ENCODE data around the gene MOK. TPM values are rescaled to one million over a fixed set of nuclear protein-coding genes. Genes with fewer than 3 reads are reported as not detected.

Gene MOK
- total RNA-seq, 1 donor from 2014 or later = 24.5 TPM

GRCh38 chr14:102208741-102209140, 96.2 kb downstream of the MOK start:
- no peak for DNase-seq (ENCODE audit: low read depth)

GRCh38 chr14:102207831-102208365, 97.1 kb downstream of the MOK start:
- no peak for DNase-seq (ENCODE audit: low read depth)

DNA sequence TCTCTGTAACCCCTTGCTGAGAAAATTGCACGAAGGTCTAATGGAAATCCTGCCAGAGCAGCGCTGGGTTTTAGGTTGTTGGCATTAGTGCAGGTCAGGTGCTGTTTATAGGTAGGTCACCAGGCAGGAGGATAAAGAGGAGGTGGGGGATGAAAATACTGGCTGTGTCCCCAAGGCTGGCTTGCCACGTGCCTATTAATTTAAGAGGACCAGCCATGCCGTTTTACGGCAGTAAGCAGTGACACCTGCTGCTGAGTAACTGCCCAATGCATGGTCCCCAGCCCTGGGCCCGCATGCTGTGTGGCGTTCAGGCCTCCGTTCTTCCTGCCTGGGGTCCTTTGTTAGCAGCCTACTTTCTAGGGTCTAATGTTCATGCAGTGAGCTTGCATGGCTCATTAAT, 98.0 kb downstream of the MOK start:
- no peak for DNase-seq (ENCODE audit: low read depth)

GRCh38 chr14:102205560-102205959, 99.4 kb downstream of the MOK start:
- DNase-seq (ENCODE audit: low read depth) = no peak

DNA sequence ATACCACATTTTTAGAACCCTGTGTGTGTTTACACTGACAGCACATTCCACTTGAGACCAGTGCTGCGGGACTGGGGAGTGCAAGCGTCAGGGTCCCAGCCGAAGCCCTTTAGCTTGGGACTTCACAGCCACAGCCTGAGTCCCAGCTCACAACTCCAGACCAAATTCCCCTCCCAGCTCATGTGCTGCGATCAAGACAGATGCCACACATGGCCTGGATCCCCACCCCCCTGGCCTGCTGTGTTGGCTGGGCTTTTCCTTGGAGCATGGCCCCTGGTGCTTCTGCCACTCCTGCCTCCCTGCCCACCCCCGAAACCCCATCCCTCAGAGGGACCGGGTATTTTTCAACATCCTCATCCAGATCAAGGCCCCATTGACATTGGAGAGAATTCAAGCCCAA, 101.6 kb downstream of the MOK start:
- peak; percentile 55 for DNase-seq (ENCODE audit: low read depth)

- no peak for DNase-seq (ENCODE audit: low read depth)
Measured at GRCh38 chr14:102202944-102203343, 102.0 kb downstream of the MOK start.

DNA sequence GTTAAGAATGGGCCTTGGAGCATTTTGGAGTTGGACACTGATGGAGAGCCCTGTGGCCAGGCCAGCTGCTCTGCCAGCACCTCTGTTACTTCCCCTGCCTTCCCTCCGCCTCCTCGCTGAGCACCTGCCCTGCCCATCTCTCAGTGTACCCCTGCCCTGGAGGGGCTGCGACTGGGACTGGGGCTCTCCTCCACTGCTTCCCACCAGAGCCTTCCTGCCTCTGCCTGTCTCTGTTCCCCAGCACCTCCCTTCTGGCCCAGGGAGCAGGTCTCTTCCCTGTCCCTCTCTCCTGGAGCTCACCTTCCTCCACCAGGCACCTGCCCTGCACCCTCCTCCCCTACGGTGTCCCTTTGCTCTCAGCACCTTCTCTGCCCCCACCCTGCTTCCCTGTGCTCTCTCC, 103.2 kb downstream of the MOK start:
- DNase-seq (ENCODE audit: low read depth) = no peak

GRCh38 chr14:102201353-102201738, 103.6 kb downstream of the MOK start:
- no peak for DNase-seq (ENCODE audit: low read depth)

GRCh38 chr14:102200690-102201352, 104.1 kb downstream of the MOK start:
- peak; percentile 35 for DNase-seq (ENCODE audit: low read depth)

DNA sequence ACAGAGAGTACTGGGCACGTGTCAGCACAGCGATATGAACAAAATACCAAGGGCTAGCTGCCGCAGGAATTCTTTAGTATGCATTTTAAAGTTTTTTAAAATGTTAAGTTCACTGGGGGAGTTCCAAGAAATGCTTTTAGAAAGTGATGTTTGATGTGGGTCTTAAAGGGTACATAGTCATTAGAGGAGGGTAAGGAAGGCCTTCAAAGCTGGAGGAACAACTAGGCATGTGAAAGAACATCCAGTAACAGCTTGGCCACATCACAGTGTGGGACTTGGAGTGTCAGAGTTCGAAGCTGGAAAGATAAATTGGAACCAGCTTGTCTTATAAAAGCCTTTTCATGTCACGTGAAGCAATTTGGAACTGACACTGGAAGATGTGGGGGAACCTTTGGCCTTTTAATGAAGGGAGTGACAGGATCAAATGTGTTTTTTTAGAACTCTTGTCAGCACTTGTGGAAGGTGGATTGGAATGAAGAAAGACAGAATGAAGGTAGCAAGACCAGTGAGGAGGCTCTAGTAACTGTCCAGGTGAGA, 107.6 kb downstream of the MOK start:
- DNase-seq (ENCODE audit: low read depth) = no peak

DNA sequence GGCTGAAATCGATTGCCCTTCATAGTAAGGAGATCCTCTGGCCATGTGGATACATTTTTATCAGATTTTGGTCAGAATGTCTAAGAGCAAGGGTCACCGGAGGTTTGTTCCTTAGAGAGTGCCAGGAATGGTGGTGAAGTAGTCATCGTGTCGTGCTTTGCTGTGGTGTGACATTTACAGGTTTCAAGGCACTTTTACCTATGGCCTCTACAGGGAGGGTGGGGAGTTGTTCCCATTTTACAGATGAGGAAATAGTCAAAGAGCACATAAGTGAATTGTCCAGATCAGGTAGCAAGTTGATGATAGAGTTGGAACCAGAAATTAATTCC, 108.1 kb downstream of the MOK start:
- no peak for DNase-seq (ENCODE audit: low read depth)

DNA sequence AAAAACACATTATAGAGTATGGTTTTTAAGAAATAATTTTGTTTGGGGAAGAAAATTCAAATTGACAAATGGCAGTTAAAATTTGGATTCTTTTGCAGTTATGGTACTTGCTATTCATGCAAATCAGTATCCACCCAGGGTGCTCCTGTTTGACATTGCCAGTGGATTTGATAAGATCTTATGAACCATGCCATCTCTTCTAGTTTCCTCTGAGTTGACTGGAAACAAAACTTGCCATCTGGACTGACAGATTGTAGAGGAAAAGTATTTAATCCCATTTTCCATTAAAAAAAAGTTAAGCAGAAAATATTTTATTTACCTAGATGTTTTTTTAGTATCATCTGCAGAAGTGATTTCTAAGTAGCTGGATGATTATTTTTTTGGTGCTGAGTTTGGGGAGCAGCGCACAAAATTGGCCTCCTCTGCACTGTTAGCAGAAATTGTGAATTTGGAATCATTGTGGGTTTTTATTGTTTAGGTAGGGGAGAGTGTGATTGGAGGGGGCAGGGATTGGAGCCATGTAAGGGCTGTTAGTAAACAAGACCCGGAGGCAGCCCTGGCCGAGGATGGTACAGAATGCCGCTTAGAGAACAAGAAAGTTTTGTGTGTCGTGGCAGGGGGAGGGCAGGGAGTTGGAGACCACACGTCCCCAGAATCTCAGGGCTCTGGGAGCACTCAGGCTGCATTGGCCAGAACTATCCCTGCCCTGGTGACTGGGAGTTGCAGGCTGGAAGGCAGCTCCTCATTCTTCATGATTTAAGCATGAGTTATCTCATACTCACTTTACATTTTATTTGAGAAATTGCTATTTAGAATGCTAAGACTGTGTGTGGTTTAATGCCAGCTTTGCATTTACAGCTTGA, 108.7 kb downstream of the MOK start:
- no peak for DNase-seq (ENCODE audit: low read depth)

- no peak for DNase-seq (ENCODE audit: low read depth)
Measured at GRCh38 chr14:102195446-102195845, 109.5 kb downstream of the MOK start.

- DNase-seq (ENCODE audit: low read depth) = no peak
Measured at GRCh38 chr14:102194856-102195255, 110.1 kb downstream of the MOK start.

DNA sequence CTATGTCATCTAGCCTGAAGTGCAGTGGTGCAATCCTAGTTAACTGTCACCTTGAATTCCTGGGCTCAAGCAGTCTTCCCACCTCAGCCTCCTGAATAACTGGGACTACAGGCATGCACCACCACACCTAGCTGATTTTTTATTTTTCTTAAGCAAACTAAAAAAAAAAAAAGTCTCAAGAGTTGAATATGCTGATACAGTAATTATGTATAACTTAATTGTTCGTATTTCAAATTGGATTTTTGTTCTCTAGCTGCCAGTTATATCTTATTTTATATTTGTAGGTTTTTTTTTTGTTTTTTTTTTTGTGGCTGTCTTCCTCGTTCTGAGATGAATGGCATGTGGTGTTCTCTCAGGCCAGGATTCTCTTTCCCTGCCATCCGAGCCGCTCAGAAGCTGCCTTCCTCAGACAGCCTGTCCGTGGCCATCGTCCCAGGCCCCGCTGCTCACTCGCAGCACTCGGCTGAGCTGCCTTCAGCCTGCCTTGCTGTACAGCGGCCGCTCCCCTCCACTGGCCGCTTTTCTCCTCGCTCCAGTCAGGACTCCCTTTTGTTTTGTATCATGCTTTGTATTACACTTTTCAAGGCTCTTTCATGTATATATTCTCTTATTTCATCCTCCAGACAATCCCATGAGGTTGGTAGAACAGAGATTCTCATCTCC, 112.0 kb downstream of the MOK start:
- no peak for DNase-seq (ENCODE audit: low read depth)

GRCh38 chr14:102189874-102190273, 115.1 kb downstream of the MOK start:
- DNase-seq (ENCODE audit: low read depth) = no peak

- DNase-seq (ENCODE audit: low read depth) = no peak
Measured at GRCh38 chr14:102188187-102188586, 116.8 kb downstream of the MOK start.

GRCh38 chr14:102187568-102188001, 117.4 kb downstream of the MOK start:
- DNase-seq (ENCODE audit: low read depth) = no peak

- peak; percentile 56 for DNase-seq (ENCODE audit: low read depth)
Measured at GRCh38 chr14:102187044-102187443, 117.9 kb downstream of the MOK start.

DNA sequence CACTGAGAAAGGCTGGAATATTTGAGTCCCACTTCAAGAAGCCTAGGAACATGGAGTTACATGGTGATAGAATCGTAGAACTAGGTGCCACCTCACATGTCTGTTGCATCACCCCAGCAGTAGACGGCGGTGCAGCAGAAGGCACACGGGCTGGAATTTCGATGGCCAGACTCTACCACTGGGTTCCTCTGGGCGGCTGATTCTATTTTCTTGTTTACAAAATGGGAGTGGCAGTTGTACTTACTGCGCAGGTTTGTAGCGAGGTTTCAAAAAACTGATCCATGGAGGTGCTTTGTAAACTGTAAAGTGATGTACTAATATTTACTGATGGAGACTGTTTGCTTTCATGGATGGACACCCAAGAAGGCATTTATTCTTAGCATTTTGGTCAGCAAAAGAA, 119.6 kb downstream of the MOK start:
- DNase-seq (ENCODE audit: low read depth) = no peak

DNA sequence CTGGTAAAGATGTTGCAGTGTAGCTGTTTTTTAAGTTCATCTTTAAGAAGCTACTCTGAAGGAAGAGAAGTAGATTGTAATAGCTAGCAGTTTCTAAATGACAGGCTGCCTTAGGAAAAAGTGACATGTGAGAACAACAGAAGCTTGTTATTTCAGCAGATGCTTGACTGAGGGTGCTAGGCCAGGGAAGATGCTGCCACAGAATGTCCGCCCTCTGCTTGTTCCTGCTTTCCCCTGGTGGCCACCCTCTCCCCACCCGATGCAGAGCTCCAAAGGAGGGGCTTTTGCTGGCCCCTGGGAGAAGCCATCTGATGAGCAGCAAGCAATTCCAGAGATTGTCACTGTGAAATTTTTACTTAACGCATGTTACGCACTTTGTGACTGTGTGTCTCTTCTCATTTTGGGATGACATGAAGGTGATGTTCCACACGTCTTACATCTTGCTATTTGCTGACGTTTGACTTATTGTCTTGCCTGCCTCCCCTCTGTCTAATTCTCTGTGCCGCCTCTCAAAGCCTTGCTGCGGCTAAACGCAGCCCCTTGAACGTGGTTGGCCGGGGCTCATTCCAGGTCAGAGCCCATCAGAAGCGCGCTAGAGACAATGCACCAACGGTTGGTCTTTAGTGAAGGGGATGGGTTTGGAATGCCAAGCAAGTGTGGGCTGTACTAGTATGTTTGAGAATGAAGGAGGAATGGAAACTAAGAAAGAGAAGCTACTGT, 120.5 kb downstream of the MOK start:
- no peak for DNase-seq (ENCODE audit: low read depth)

Measured in myocyte (in vitro differentiated cells).